OCI-LY7 (cell line): Measurements from ENCODE around the gene BAIAP2L1.

Experiments used
- EZH2phosphoT487 ChIP-seq: fragments of 200-600 bp; sonication (generic); IDR thresholded peaks from 2 replicates; pipeline ENCODE4 v1.6.1; 2018; ENCODE audit warnings: low read depth, borderline replicate concordance, mild to moderate bottlenecking, mixed run types, antibody characterized with exemption, low read length, moderate library complexity, mixed read lengths
- TF ChIP-seq, protein P1 (sequence below): fragments of 200-600 bp; sonication (generic); conservative IDR thresholded peaks from 2 replicates; pipeline ENCODE4 v1.5.1; 2014; ENCODE audit warnings: mild to moderate bottlenecking, antibody characterized with exemption, low read length, moderate library complexity, mixed read lengths

GRCh38 chr7:98309566-98309965 is 91.3 kb downstream of the BAIAP2L1 start:
- TF ChIP-seq EZH2phosphoT487 = no peak
- TF ChIP-seq, protein P1, sequence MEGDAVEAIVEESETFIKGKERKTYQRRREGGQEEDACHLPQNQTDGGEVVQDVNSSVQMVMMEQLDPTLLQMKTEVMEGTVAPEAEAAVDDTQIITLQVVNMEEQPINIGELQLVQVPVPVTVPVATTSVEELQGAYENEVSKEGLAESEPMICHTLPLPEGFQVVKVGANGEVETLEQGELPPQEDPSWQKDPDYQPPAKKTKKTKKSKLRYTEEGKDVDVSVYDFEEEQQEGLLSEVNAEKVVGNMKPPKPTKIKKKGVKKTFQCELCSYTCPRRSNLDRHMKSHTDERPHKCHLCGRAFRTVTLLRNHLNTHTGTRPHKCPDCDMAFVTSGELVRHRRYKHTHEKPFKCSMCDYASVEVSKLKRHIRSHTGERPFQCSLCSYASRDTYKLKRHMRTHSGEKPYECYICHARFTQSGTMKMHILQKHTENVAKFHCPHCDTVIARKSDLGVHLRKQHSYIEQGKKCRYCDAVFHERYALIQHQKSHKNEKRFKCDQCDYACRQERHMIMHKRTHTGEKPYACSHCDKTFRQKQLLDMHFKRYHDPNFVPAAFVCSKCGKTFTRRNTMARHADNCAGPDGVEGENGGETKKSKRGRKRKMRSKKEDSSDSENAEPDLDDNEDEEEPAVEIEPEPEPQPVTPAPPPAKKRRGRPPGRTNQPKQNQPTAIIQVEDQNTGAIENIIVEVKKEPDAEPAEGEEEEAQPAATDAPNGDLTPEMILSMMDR = no peak
